Measurements from ENCODE around the gene CHST8.

Gene CHST8

DNA sequence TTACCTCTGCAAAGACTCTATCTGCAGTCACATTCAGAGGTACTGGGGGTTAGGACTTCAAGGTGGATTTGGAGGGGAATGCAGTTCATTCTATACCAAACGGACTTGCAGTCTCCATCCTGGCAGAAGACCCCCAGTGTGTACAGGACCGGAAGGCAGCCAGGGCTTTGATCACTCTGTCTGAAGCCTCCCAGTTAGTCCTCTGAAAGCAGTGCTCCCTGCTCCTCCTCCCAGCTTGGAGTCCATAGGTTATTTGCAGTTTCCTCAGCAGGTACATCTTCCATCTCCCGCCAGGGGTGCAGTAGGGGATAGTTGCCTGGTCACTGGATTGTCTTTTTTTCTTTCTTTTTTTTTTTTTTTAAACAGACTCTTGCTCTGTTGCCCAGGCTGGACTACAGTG lies 96.1 kb downstream of the CHST8 start:
- no peak for DNase-seq (ENCODE audit: low spot score)

DNA sequence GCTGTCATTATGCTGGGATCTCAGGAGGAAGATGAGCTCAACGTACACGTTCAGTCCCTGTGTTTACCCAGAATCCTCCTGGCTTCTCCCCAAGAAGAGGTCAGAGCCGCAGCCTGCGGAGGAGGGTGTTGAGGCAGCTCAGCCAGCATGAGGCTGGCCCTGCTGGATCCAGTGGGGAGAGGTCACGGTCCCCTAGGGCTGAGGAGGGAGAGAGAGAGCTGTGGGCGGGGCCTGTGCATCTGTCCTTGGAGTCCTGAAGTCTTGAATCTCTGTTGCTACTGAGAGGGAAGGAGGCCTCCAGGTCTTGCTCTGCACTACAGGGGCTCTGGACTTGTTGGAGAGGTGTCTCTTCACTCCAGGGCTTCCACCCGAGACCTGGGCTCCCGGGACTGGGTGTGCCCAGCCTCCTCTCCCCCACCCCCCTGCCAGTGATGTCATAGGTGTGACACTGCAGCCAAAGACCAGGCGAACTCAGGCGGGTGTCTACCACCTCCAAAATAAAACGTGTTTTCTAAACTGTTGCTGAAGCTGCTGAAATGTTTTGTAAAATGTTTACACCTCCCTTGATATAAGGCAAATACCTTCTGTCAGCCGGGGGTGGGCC lies 97.0 kb downstream of the CHST8 start:
- DNase-seq (ENCODE audit: low spot score), result no peak

DNA sequence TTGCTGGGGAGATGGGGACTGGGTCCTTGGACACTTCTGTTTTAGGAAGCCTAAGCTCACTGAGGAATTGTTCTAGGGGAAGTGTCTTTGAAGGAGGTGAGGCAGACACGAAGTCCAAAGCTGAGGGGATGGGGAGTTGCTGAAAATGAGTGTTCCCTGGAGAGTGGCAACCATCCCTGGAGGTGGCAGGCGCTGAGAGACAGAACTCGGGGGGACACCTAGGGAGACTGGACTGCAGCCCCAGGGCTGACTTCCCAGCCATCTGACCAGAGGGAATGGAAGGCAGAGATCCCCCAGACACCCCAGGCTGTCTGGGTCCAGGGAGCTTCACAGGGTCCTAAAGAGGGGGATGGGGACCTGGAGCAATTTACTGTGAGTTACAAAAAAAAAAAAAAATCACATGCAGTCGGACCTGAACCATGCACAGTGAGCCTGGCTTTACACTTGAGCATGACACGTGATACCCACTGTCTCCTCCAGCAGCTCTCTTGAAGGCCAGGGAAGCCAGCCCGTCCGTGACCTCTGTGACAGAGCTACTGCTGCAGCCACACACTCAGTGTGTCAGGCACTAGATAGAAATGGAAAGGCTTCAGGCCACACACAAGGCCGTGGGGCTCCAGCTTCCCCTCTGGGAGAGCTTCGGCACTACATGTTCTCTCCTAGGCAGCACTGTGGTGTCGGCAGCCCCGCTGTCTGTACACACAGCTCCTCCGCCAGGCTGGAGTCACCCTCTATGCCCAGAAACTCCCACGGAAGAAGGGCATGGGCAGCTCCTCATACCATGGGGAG lies 97.8 kb downstream of the CHST8 start:
- no peak for DNase-seq (ENCODE audit: low spot score)

DNA sequence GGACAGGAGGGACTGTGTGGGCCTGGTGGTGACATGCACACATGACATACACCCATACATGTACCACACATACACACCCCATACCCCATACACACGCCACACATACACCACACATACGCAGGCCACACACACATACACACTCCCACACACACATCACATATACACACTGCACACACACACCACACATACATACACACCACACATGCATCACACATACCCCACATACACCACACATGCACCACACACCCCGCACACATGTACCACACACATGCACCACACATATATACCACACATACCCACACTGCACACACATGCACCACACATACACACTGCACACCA lies 98.4 kb downstream of the CHST8 start:
- DNase-seq (ENCODE audit: low spot score), result no peak

DNA sequence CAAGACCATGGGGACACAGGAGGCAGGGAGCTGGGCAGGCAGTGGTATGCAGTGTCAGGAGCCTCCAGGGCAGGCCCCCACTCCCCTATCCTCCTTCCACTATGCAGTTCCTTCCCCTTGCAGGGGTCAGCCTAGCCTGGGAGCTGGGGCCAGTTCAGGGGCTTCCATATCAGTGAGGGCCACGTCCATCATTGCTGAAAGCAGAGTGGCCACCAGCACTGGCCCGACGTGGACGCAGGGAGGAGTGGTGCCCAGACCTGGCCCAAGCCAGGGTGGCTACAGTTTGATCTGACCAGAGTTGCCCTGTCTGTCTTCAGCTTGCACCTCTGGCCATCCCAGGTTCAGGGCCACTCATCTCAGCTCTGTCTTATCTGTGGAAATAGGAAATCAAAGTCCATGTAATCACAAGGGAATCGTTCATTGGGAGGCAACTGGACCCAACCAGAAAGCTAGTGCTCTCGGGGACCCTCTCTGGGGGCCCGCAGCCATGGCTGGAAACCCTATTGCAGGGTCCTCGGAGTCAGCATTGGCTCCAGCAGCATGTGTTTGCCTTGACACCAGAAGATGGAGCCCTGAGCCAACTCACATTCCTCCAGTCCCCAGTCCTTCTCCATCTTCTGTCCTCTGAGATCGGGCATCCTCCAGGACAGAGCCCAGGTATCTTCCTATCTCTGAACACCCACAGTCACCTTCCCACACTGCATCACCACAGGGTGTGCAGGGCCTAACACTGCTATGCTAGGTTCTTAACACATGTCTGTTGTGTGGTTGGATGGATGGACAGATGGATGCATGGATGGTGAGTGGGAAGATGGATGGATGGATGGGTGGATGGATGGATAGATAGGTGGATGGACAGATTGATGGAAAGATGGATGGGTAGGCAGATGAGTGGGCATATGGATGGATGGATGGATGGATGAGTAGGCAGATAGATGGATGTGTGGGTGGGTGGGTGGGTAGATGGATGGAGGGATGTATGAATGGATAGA lies 99.2 kb downstream of the CHST8 start:
- DNase-seq (ENCODE audit: low spot score), result no peak

DNA sequence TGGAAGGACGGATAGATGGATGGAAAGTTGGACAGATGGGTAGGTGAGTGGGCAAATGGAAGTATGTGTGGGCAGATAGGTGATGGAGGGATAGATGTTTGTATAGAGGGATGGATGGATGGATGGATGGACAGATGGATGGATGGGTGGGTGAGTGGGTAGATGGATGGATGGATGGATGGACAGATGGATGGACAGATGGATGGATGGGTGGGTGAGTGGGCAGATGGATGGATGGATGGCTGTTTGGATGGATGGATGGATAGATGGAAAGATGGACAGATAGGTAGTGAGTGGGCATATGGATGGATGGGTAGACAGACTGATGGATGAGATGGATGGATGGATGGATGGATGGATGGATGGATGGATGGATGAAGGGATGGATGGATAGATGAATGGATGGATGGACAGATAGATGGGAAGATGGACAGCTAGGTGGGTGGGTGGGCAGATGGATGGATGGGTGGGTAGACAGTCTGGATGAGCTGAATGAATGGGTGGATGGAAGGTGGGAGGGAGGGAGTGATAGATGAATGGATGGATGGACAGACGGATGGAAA lies 100.1 kb downstream of the CHST8 start:
- no peak for DNase-seq (ENCODE audit: low spot score)

DNA sequence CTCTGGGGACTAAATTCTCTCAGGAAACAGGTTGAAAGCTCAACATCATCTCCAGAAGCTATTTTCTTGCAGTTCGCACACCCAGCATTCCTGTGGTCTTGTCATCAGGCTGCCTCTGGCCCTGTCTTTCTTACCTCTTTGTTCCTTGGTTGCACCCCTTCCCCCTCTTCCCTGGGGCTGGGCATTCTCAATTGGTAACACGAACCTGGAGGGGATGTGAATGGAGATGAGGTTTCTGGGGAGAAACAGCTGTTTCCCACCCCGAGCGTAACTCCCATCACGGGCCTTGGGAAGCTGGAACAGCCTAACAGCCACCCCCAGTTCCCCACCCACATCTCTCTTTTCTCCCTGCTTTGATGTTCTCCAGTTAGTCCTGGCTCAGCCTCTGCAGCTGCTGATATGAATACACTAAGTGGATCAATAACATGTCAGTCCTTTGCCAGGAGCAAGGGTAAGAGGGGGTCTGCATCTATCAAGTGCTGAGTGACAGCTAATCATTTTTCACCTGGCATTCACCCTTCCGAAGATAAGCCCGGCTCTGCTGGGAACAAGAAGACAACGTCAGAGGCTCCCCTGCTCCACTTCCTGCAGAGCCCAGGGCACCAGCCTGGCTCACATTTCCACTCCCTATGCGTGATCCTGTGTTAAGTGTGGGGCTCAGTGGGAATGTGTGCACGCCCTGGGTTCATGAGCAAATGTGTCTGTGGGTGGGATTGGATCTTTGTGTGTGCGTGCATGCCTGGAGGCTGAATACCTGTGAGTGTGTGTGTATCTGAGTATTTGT lies 100.9 kb downstream of the CHST8 start:
- DNase-seq (ENCODE audit: low spot score), result no peak

DNA sequence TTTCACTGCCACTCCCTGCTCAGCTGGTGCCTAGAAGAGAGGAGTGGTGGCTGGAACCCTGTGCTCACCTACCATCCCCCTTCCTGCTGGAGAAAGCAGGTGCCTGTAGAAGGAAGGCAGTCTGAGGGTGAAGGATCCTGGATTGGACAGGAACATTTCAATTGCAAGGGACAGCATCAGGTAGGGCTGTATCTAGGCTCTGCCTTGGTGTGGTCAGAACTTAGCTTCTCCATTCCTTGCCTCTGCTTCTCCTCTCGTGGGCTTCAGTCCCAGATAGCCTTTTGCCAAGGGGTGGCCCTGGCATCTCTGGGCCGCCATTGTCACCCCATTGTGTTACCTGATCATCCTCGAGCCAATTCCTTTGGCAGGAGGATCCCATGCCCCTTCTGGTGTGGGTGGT lies 101.8 kb downstream of the CHST8 start:
- no peak for DNase-seq (ENCODE audit: low spot score)

DNA sequence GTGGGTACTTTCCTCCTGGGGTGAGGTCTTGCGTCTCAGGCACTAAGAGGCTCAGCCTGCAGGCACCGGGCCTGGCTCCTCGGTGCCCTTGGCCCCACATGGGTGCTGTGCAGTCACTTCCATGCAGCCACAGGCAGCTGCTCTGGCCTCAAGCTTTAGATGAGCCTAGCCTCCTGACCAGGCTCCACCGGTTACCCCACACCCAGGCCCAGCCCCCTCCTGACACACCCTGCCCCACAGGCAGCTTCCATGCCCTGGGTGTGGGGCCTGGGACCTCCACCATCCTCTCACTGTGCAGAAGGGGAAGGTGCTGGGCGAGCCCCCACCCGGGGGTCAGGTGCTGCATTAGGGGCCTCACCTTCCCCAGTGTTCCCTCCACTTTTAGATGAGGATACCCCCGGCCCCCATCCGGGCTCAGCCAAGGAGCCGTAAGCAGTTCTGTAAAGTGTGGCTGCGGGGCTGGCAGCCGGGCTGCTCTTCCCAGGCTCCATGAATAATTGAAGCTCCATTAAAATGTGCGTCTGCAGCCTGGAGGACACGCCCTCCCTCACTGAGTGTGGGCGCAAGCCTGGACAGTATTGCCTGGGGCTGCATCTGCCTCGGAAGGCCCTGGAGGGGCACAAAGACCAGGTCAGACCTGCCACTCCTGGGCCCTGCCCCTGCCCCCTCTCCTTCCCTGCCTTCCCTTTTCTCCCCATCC lies 102.4 kb downstream of the CHST8 start:
- DNase-seq (ENCODE audit: low spot score), result no peak

DNA sequence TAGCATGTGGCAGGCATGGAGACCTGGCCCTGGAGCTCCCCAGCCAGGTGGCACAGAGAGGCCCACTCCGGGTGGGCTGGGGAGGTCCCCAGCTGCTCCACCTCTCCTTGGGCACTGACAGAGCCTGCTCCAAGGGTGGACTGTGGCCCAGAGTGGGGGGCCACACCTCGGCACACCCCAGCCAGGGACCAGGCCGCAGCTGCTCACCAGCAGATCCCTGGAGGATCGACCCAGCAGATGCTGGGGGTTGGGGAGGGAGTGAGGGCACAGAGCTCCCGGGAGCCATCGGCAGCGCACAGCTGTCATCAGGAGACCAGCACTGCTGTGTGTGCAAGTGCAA lies 102.9 kb downstream of the CHST8 start:
- DNase-seq (ENCODE audit: low spot score), result no peak

DNA sequence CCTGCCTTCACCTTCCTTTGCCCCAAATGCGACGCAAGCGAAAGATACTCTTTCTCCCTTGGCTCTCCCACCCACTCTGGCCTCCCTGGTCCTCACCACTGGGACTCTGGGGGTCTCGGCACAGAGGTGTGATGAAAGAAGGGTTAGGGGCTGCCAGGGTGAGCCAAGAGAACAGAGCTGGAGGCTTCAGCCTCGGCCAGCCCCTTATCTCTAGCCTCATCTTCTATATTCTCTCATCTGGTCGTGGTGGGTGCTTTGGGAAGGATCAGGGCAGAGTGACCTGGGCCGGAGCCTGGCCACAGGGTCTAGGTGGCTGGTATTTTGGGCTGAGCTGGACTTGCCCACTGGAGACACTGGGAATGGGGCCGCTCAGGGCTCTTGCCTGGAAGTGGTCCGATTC lies 103.8 kb downstream of the CHST8 start:
- no peak for DNase-seq (ENCODE audit: low spot score)

DNA sequence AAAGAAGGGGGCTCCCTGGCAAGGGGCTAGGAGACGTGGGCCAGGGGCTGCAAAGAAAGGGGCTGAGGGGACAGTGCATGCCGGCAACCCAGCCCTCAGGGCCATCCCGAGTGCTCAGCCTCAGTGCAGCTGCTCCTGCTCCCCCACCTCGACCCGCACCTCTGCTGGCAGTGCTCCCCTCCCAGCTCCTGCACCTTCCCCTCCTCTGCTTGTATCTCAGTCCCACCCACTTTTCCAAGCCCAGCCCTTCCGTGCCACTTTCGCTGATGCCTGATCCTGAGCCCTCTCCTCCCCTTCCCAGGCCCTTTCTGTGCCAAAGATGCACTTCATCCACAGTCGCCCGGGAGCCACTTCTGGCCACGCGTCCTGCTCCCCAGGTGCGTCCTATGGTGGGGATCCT lies 105.0 kb downstream of the CHST8 start:
- no peak for DNase-seq (ENCODE audit: low spot score)

DNA sequence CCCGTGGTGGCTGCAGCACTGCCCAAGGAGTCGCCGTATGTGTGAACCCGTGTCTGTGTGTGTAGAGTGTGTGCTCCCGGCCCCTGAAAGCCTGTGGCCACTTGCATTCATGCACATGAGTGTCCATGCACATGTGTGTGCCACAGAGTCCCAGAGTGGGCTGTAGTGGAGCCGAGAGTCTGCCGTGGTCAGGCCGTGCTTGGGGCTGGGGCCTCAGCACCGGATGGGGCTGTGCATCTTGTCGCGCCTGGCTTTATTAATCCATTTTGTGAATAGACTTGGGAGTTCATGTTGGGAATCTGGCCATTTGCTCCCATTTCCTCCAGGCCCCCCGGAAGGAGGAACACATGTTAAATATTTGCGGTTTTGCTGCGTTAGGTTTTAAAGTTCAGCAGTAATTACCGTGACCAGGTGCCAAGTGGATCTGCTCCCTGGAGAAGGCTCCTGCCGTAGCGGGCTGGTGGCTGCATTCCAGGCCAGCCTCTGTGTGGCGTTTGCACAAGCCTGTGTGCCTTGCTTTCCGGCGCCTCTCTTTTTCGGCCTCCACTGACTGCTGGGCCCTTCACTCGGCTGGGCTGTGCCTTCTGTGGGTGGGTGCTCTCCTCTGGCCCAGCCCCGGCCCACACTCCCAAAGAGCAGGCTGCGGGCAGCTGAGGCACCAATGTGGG lies 105.7 kb downstream of the CHST8 start:
- no peak for DNase-seq (ENCODE audit: low spot score)

DNA sequence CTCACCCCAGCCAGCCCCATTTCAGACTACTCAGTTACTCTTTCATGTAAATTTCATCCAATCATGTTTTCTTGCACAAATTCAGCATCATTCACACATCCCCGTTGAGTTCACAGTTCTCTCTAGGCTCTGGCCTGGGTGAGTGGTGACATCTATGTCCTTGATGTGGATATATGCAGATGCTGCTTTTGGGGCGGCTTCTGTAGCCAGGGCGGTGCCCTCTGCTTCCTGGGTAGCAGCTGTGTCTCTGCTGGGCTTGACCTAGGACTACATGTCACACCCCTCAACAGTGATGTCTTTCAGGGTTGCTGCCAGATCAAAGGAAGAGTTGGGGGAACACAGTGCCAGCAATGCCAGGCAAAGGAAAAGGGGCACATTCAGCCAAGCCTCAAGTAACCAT lies 106.4 kb downstream of the CHST8 start:
- DNase-seq (ENCODE audit: low spot score), result no peak

DNA sequence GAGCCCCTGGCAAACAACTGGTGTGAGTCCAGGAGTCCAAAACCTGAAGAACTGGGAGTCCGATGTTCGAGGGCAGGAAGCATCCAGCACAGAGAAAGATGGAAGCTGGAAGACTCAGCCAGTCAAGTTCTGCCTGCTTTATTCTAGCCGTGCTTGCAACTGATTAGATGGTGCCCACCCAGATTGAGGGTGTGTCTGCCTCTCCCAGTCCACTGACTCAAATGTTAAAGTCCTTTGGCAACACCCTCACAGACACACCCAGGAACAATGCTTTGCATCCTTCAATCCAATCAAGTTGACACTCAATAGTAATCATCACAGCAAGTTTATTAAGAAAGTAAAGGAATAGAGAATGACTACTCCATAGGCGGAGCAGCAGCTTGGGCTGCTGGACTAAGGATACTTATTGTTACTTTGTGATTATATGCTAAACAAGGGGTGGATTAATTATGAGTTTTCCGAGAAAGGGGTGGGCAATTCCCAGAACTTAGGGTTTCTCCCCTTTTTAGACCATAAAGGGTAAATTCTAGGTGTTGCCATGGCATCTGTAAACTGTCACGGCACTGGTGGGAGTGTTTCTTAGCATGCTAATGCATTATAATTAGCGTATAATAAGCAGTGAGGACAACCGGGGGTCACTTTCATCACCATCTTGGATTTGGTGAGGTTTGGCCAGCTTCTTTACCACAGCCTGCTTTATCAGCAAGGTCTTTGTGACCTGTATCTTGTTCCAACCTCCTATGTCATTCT lies 109.3 kb downstream of the CHST8 start:
- DNase-seq (ENCODE audit: low spot score), result no peak

DNA sequence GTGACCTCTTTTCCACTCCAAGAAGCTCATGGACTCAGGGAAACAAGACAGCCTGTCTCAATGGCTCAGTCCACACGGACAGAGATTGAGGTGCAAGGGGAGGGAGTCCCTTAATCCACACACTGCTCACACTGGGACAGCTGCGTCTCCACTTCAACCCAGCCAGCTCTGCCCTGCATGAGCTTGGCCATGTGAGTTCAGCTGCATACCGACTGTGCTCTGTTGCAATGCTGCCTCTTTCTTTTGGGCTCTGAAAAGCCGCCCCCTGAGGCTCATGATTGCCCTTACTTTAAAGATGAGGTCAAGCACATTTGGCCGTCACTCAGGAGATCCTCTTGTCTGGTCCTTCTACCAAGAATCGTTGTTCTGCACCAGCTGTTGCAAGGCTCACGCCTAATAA lies 110.1 kb downstream of the CHST8 start:
- no peak for DNase-seq (ENCODE audit: low spot score)

DNA sequence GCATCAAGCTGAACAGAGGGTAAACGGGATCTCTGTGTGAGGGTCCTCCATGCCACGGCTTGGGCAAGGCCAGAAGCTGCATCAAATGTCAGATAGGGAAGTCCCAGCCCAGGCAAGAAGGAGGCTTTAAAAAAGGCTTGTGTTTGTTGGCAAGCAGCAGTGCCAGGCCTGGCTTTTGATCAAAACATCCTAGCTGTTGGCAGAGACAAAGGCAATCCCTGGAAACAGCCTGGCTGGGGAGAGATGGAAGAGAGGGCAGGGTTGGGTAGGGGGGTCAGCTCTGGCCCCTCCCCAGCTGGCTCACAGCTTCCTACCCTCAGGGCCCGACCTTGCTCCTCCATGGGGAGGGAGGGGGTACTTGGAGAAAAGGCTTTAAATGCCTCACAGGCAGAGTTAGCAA lies 113.2 kb downstream of the CHST8 start:
- no peak for DNase-seq (ENCODE audit: low spot score)

DNA sequence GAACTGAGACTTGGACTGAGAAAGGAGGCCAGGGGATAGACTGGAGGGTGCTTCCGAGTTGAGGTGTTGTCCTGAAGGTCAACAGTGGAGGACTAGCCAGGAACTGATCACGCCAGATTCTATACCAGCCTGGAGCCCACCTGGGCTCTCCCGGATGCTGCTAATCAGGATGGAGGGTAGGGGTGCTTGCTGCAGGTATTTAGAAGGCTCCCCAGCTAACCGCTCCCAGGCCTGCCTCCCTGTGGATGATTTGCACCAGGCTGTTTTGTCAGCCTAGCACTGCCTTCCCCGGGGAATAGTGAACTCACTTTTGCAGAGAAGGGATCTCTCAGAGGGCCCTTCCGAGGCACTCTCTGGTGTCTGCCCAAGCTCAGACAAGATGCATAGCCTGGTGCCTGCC lies 114.4 kb downstream of the CHST8 start:
- DNase-seq (ENCODE audit: low spot score), result no peak

DNA sequence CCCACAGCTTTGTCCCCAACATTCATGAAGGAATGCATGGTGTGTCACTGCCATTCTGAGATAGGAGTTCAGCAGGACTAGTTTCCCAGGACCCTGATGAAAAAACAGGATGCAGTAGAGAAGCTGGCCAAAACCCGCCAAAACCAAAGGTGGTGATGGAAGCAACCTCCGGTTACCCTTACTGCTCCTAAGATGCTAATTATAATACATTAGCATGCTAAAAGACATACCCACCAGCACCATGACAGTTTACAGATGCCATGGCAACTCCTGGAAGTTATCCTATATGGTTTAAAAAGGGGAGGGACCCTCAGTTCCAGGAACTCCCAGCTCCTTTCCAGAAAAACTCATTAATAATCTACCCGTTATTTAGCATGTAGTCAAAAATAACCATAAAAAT lies 115.0 kb downstream of the CHST8 start:
- no peak for DNase-seq (ENCODE audit: low spot score)
